Measurements from ENCODE around the gene FARP2. TPM values are rescaled to one million over a fixed set of nuclear protein-coding genes. Genes with fewer than 3 reads are reported as not detected.

The FARP2 gene
- total RNA-seq, 1 donor from 2014 or later: 67.7 TPM

DNA sequence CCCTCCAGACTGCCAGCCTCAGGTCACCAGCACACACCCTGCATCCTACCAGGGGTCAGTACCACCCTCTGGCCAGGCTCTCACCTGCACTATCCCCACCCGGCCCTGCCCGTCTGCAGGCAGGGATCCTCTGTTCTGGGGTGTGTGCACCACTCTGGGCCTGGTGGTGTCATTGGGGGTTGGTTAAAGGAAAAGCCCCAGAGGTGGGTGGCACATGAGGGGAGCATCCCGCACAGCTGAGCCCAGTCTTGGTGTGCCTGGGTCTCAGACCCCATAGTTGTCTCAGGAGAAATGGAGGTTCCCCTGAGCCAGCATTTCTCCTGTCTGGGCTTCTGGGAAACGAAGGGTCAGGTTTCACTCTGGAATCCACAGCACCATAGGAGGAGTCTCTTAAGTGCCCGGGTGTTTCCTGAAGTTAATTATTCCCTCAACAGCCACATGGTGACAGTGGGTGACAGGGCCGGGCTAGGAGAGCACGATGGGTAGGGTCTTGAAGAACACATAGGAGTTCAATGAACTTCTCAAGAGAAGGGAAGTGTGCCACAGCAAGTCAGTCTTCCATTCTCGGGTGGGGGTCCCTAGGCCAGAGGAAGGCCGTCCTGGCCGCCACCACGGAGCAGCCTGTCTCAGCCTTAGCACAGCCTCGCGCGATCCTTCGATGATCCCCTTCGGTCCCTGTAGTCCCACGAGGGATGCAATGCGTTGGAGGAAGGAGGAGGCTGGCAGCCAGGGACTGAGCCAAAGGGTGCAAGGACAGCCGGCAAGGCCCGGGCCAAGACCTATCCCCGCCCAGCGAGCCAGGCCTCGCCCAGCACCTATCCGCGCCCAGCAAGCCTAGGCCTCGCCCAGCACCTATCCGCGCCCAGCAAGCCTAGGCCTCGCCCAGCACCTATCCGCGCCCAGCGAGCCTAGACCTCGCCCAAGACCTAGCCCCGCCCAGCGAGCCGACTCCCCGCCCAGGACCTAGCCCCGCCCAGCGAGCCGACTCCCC, 1.1 kb upstream of the FARP2 start:
- peak; percentile 78 for DNase-seq
- peaks cover 11% of the 10 kb centered on the region for H3K27me3 Mint-ChIP-seq (ENCODE audit: unreplicated experiment)
- H3K4me3 Mint-ChIP-seq (ENCODE audit: unreplicated experiment): no peak overlapping the region
- H3K9me3 Mint-ChIP-seq (ENCODE audit: unreplicated experiment): peaks cover 6% of the 10 kb centered on the region
- TF ChIP-seq, protein P1, sequence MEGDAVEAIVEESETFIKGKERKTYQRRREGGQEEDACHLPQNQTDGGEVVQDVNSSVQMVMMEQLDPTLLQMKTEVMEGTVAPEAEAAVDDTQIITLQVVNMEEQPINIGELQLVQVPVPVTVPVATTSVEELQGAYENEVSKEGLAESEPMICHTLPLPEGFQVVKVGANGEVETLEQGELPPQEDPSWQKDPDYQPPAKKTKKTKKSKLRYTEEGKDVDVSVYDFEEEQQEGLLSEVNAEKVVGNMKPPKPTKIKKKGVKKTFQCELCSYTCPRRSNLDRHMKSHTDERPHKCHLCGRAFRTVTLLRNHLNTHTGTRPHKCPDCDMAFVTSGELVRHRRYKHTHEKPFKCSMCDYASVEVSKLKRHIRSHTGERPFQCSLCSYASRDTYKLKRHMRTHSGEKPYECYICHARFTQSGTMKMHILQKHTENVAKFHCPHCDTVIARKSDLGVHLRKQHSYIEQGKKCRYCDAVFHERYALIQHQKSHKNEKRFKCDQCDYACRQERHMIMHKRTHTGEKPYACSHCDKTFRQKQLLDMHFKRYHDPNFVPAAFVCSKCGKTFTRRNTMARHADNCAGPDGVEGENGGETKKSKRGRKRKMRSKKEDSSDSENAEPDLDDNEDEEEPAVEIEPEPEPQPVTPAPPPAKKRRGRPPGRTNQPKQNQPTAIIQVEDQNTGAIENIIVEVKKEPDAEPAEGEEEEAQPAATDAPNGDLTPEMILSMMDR (IDR thresholded peaks at IDR 0.05; ENCODE audit: partially characterized antibody, unreplicated experiment): no peak
- no peaks in the 10 kb centered on the region for H3K36me3 Mint-ChIP-seq (ENCODE audit: unreplicated experiment)
- H3K27ac Mint-ChIP-seq (ENCODE audit: unreplicated experiment): no peak overlapping the region
- peaks cover 17% of the 10 kb centered on the region for H3K4me1 Mint-ChIP-seq (ENCODE audit: low read depth, unreplicated experiment)

DNA sequence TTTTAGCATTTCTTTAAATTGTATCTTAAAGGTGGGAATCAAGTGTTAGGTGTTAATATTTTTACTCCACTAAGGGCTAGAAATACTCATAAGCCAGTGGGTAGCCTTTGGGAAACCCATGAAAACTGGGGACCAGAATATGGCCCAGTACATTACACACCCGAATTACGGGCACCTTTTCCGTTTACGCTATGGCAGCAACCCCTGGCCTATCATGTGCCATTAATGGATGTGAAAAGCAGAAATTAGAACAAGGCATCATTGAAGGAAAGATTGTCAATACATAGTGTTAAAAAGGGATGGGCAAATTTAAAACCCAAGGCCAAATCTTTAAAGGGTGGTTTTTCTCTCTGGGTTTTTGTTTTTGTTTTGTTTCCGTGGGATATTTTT, 781 bp downstream of the FARP2 start:
- no peak for DNase-seq
- peak overlapping the region; percentile 25 for H3K27ac Mint-ChIP-seq (ENCODE audit: unreplicated experiment)
- H3K4me3 Mint-ChIP-seq (ENCODE audit: unreplicated experiment): peak overlapping the region; percentile 82
- H3K27me3 Mint-ChIP-seq (ENCODE audit: unreplicated experiment): peaks cover 8% of the 10 kb centered on the region
- H3K9me3 Mint-ChIP-seq (ENCODE audit: unreplicated experiment): peaks cover 6% of the 10 kb centered on the region
- no peaks in the 10 kb centered on the region for H3K36me3 Mint-ChIP-seq (ENCODE audit: unreplicated experiment)
- peaks cover 25% of the 10 kb centered on the region for H3K4me1 Mint-ChIP-seq (ENCODE audit: low read depth, unreplicated experiment)
- TF ChIP-seq, protein P1 (IDR thresholded peaks at IDR 0.05; ENCODE audit: partially characterized antibody, unreplicated experiment): no peak

DNA sequence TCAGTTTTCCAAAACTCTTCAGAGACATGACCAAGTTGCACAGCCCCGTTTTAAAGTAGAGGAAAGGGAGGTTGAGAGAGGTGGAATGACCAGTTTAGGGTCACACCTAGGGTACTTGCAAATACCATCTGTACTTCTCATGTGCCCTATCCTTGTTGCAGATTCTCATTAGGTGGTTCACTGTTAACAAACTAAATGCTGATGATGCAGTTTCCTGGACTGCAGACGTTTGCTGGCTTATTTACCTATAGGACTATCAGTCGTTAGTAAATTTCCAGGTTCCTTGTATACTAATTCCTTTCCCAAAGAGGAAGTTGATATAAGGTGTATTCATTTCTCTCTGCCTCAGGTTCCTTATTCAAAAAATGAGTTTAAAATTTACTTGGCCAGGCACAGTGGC, 1.4 kb downstream of the FARP2 start:
- peaks cover 8% of the 10 kb centered on the region for H3K27me3 Mint-ChIP-seq (ENCODE audit: unreplicated experiment)
- H3K4me1 Mint-ChIP-seq (ENCODE audit: low read depth, unreplicated experiment): peaks cover 25% of the 10 kb centered on the region
- H3K4me3 Mint-ChIP-seq (ENCODE audit: unreplicated experiment): peak overlapping the region; percentile 82
- H3K27ac Mint-ChIP-seq (ENCODE audit: unreplicated experiment): peak overlapping the region; percentile 7
- TF ChIP-seq, protein P1 (IDR thresholded peaks at IDR 0.05; ENCODE audit: partially characterized antibody, unreplicated experiment): no peak
- H3K9me3 Mint-ChIP-seq (ENCODE audit: unreplicated experiment): peaks cover 6% of the 10 kb centered on the region
- DNase-seq: no peak
- no peaks in the 10 kb centered on the region for H3K36me3 Mint-ChIP-seq (ENCODE audit: unreplicated experiment)

DNA sequence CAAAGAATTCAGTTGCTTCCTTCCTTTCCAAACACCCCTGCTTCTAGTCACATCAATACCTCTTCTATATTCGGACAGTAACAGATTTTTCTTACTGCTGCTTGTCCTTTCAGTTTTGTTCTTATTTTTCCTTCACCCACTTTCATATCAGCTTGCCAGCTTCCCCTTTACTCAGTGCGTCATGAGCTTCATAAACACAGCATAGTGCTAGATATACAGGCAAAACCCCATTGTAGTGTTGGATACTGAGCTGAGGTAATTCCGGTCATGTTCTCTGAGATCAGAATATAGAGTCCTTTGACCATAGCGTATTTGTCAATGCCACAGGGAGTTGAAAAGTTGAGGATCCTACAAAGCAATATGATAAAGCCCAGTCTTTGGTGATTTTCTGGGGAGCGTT, 2.4 kb downstream of the FARP2 start:
- peaks cover 8% of the 10 kb centered on the region for H3K27me3 Mint-ChIP-seq (ENCODE audit: unreplicated experiment)
- DNase-seq: no peak
- H3K4me3 Mint-ChIP-seq (ENCODE audit: unreplicated experiment): peak overlapping the region; percentile 70
- H3K27ac Mint-ChIP-seq (ENCODE audit: unreplicated experiment): peak overlapping the region; percentile 1
- H3K9me3 Mint-ChIP-seq (ENCODE audit: unreplicated experiment): peaks cover 6% of the 10 kb centered on the region
- TF ChIP-seq, protein P1 (IDR thresholded peaks at IDR 0.05; ENCODE audit: partially characterized antibody, unreplicated experiment): no peak
- H3K36me3 Mint-ChIP-seq (ENCODE audit: unreplicated experiment): no peaks in the 10 kb centered on the region
- H3K4me1 Mint-ChIP-seq (ENCODE audit: low read depth, unreplicated experiment): peaks cover 34% of the 10 kb centered on the region

DNA sequence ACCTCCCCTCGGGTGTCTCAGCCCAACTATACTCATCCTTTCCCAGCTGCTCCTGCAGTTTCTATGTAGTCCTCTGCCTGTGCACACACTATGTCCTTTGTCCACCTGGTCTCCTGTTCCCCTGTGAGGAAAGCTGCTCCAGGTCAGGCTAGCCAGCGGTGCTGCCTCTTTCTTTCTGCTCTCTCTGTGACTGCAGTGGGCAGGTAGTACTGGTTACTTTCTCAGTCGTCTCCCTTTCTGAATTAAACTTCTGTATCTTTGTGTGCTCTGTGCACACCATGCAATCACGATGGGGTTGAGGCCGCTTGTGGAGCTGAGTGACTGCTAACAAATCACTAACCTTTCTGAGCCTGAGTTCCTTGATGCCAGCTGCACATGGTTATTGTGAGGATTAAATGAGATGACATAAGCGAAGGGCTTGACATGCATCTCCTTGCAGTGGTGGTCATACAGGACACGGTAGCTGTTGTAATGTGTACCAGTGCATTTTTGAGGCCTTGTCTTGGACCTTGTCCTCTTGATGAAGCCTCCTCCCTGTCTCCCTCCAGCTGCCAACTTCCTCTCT, 3.5 kb downstream of the FARP2 start:
- Mint-ChIP-seq H3K9me3 (ENCODE audit: unreplicated experiment) (peaks cover 6% of the 10 kb centered on the region), H3K4me3 (ENCODE audit: unreplicated experiment) (peak overlapping the region; percentile 63), H3K4me1 (ENCODE audit: low read depth, unreplicated experiment) (peaks cover 38% of the 10 kb centered on the region), H3K36me3 (ENCODE audit: unreplicated experiment) (no peaks in the 10 kb centered on the region), H3K27me3 (ENCODE audit: unreplicated experiment) (peaks cover 5% of the 10 kb centered on the region), H3K27ac (ENCODE audit: unreplicated experiment) (peak overlapping the region; percentile 84)
- DNase-seq: no peak
- TF ChIP-seq, protein P1 (IDR thresholded peaks at IDR 0.05; ENCODE audit: partially characterized antibody, unreplicated experiment): no peak
